ENCODE data around the gene DUSP11. TPM values are rescaled to one million over a fixed set of nuclear protein-coding genes. Genes with fewer than 3 reads are reported as not detected.
"Not testable (repeated sequence)": the region's sequence is repeated elsewhere in the genome, so short reads cannot be mapped to it uniquely, and the experiment has no call there.

Gene DUSP11
- total RNA-seq, 1 donor: 32.9 TPM

DNA sequence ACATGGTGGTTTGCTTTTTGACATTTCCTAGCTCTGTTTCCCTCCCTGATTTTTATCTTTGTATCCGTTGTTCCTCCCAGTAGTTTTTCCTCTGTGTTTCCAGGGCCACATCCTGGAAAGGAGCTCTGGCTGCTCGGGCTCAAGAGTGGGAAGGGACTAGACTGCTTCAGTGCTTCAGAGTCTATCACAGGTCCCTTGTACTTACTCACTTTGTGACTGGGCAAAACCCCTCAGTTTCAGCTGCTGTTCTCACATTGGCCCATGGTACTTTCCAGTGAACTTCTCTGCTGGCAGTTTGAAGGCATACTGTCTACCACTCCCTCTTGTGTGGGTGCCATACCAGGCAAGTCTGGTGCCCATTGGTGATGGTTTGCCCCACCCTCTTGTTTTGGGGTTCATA lies 41.3 kb upstream of the DUSP11 start:
- Histone ChIP-seq H3K4me1 (ENCODE audit: insufficient read depth, low read length) (no peaks in the 10 kb centered on the region), H3K27ac (ENCODE audit: low read depth, low read length) (no peak overlapping the region), H3K4me2 (ENCODE audit: insufficient read depth, low read length) (no peak overlapping the region), H3K79me2 (ENCODE audit: insufficient read depth, low read length) (no peaks in the 10 kb centered on the region), H2AFZ (ENCODE audit: low read length) (no peak overlapping the region), H4K20me1 (ENCODE audit: insufficient read depth, low read length) (no peaks in the 10 kb centered on the region), H3K36me3 (ENCODE audit: insufficient read depth, low read length) (no peaks in the 10 kb centered on the region), H3K4me3 (ENCODE audit: insufficient read depth, low read length) (no peak overlapping the region), H3K9me3 (ENCODE audit: low read depth, low read length) (no peaks in the 10 kb centered on the region), H3K27me3 (ENCODE audit: insufficient read depth, low read length) (peaks cover 17% of the 10 kb centered on the region)
- no peak for DNase-seq (ENCODE audit: insufficient read length, low spot score, missing footprints)
- TF ChIP-seq, protein P1, sequence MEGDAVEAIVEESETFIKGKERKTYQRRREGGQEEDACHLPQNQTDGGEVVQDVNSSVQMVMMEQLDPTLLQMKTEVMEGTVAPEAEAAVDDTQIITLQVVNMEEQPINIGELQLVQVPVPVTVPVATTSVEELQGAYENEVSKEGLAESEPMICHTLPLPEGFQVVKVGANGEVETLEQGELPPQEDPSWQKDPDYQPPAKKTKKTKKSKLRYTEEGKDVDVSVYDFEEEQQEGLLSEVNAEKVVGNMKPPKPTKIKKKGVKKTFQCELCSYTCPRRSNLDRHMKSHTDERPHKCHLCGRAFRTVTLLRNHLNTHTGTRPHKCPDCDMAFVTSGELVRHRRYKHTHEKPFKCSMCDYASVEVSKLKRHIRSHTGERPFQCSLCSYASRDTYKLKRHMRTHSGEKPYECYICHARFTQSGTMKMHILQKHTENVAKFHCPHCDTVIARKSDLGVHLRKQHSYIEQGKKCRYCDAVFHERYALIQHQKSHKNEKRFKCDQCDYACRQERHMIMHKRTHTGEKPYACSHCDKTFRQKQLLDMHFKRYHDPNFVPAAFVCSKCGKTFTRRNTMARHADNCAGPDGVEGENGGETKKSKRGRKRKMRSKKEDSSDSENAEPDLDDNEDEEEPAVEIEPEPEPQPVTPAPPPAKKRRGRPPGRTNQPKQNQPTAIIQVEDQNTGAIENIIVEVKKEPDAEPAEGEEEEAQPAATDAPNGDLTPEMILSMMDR (IDR thresholded peaks at IDR 0.05; ENCODE audit: extremely low read depth, low read depth, low read length): no peak

DNA sequence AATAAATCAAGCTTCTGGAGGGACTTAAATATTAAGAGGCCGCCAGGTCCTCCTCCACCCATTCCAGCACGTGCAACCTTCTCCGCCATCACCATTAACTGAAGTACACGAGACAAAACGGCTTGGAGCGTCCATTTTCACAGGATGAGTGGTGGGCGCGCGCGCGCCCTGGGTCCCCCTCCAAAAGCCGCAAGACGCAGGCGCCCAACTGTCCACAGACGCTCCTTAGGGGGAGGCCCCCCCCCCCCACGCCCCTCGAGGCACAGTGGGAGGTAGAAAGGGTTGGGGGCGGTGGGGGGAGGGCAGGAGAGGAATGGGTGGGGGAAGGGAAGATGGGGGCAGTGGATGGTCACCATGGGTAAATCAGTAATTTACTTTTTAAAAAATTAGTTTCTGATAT lies 38.4 kb upstream of the DUSP11 start:
- H3K9me3 ChIP-seq (ENCODE audit: low read depth, low read length): no peaks in the 10 kb centered on the region
- no peaks in the 10 kb centered on the region for H3K36me3 ChIP-seq (ENCODE audit: insufficient read depth, low read length)
- DNase-seq (ENCODE audit: insufficient read length, low spot score, missing footprints): no peak
- H3K79me2 ChIP-seq (ENCODE audit: insufficient read depth, low read length): no peaks in the 10 kb centered on the region
- H3K27ac ChIP-seq (ENCODE audit: low read depth, low read length): no peak overlapping the region
- TF ChIP-seq, protein P1 (IDR thresholded peaks at IDR 0.05; ENCODE audit: extremely low read depth, low read depth, low read length): no peak
- no peak overlapping the region for H3K4me3 ChIP-seq (ENCODE audit: insufficient read depth, low read length)
- no peak overlapping the region for H3K4me2 ChIP-seq (ENCODE audit: insufficient read depth, low read length)
- H4K20me1 ChIP-seq (ENCODE audit: insufficient read depth, low read length): no peaks in the 10 kb centered on the region
- H2AFZ ChIP-seq (ENCODE audit: low read length): no peak overlapping the region
- H3K4me1 ChIP-seq (ENCODE audit: insufficient read depth, low read length): no peaks in the 10 kb centered on the region
- H3K27me3 ChIP-seq (ENCODE audit: insufficient read depth, low read length): peaks cover 29% of the 10 kb centered on the region

DNA sequence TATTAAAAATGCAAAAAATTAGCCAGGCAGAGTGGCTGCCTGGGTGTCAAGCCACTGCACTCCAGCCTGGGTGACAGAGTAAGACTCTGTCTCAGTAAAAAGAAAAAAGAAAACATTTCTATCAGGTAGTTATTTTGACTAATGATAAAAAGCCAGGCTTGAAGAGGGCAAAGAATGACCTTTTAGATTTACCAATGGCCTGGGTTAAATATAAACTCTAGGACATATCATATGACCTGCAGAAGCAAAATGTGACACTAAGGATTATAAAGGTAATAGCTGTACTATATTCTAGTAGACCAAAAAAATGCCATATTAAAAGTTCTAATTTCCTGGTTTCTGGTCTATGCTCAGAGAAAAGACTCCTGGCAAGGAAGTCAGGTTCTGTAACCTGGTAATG lies 32.7 kb upstream of the DUSP11 start:
- Histone ChIP-seq H3K4me2 (ENCODE audit: insufficient read depth, low read length) (no peak overlapping the region), H3K27ac (ENCODE audit: low read depth, low read length) (no peak overlapping the region), H3K79me2 (ENCODE audit: insufficient read depth, low read length) (no peaks in the 10 kb centered on the region), H3K4me3 (ENCODE audit: insufficient read depth, low read length) (no peak overlapping the region), H3K4me1 (ENCODE audit: insufficient read depth, low read length) (no peaks in the 10 kb centered on the region), H3K36me3 (ENCODE audit: insufficient read depth, low read length) (no peaks in the 10 kb centered on the region), H2AFZ (ENCODE audit: low read length) (no peak overlapping the region), H4K20me1 (ENCODE audit: insufficient read depth, low read length) (no peaks in the 10 kb centered on the region), H3K27me3 (ENCODE audit: insufficient read depth, low read length) (peaks cover 30% of the 10 kb centered on the region), H3K9me3 (ENCODE audit: low read depth, low read length) (no peaks in the 10 kb centered on the region)
- no peak for DNase-seq (ENCODE audit: insufficient read length, low spot score, missing footprints)
- TF ChIP-seq, protein P1 (IDR thresholded peaks at IDR 0.05; ENCODE audit: extremely low read depth, low read depth, low read length): no peak

DNA sequence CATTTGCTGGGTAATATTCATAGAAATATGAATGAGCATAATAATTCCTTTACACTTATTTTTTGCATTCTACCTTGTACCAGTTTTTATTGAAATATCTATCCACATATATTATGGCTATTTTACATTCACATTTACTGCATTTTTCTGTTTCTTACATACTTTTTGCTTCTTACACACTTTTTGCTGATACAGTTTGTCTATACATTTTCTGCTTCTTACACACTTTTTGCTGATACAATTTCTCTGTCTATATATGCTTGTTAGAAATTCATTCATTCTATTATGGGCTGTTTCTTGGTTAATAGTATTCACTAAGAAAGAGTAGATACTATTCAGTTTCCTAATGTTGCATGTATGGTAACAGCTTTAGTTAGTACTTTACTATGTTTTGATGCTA lies 32.0 kb upstream of the DUSP11 start:
- TF ChIP-seq, protein P1 (IDR thresholded peaks at IDR 0.05; ENCODE audit: extremely low read depth, low read depth, low read length): no peak
- no peak overlapping the region for H2AFZ ChIP-seq (ENCODE audit: low read length)

DNA sequence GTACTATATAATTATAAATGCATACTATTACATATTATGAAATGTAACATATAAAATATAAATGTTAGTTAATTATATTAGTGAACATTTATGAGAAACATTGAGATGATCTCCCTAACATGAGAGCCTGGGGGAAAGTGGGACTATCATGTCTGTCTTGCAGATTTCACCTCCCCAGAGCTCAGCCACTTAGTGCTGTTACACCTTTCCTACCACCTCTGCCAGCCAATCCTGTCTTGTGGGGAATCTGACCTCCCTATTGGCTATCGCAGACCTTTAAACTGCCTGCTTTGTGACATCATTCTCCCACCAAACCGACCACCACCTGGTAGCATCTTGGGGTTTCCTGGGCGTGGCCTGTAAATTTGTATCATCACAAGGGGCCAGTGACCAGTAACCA lies 4.0 kb upstream of the DUSP11 start, which contains the start of gene C2orf78:
Gene C2orf78 (plus strand): TSS at position 301 of the 400 bp plus-strand sequence. CDS start 127 bp downstream, outside the sequence.
- not testable (repeated sequence) for DNase-seq (ENCODE audit: insufficient read length, low spot score, missing footprints); H3K4me1 ChIP-seq (ENCODE audit: insufficient read depth, low read length); H3K27ac ChIP-seq (ENCODE audit: low read depth, low read length); H3K4me2 ChIP-seq (ENCODE audit: insufficient read depth, low read length); H4K20me1 ChIP-seq (ENCODE audit: insufficient read depth, low read length); H3K36me3 ChIP-seq (ENCODE audit: insufficient read depth, low read length); H3K9me3 ChIP-seq (ENCODE audit: low read depth, low read length); H3K27me3 ChIP-seq (ENCODE audit: insufficient read depth, low read length); H3K4me3 ChIP-seq (ENCODE audit: insufficient read depth, low read length)
- Histone ChIP-seq H2AFZ (ENCODE audit: low read length) (peak within 1 kb of the TSS; percentile 32), H3K79me2 (ENCODE audit: insufficient read depth, low read length) (peaks cover 10% of the 10 kb centered on the region)

More for the DNA sequence above, 32.0 kb upstream of the DUSP11 start:
- DNase-seq (ENCODE audit: insufficient read length, low spot score, missing footprints): no peak
- Histone ChIP-seq H3K4me2 (ENCODE audit: insufficient read depth, low read length) (no peak overlapping the region), H3K9me3 (ENCODE audit: low read depth, low read length) (no peaks in the 10 kb centered on the region), H3K27ac (ENCODE audit: low read depth, low read length) (no peak overlapping the region), H3K36me3 (ENCODE audit: insufficient read depth, low read length) (no peaks in the 10 kb centered on the region), H3K79me2 (ENCODE audit: insufficient read depth, low read length) (no peaks in the 10 kb centered on the region), H3K4me1 (ENCODE audit: insufficient read depth, low read length) (no peaks in the 10 kb centered on the region), H4K20me1 (ENCODE audit: insufficient read depth, low read length) (no peaks in the 10 kb centered on the region), H3K4me3 (ENCODE audit: insufficient read depth, low read length) (no peak overlapping the region), H3K27me3 (ENCODE audit: insufficient read depth, low read length) (peaks cover 30% of the 10 kb centered on the region)

GRCh38 chr2:73783402-73783801 lies 3.5 kb upstream of the DUSP11 start:
- peak overlapping the region; percentile 32 for H2AFZ ChIP-seq (ENCODE audit: low read length)
- H3K27me3 ChIP-seq (ENCODE audit: insufficient read depth, low read length); H3K4me2 ChIP-seq (ENCODE audit: insufficient read depth, low read length); H3K4me1 ChIP-seq (ENCODE audit: insufficient read depth, low read length); DNase-seq (ENCODE audit: insufficient read length, low spot score, missing footprints); H4K20me1 ChIP-seq (ENCODE audit: insufficient read depth, low read length); H3K4me3 ChIP-seq (ENCODE audit: insufficient read depth, low read length); H3K36me3 ChIP-seq (ENCODE audit: insufficient read depth, low read length); H3K27ac ChIP-seq (ENCODE audit: low read depth, low read length); H3K9me3 ChIP-seq (ENCODE audit: low read depth, low read length): not testable (repeated sequence)
- peaks cover 15% of the 10 kb centered on the region for H3K79me2 ChIP-seq (ENCODE audit: insufficient read depth, low read length)

Data from osteoblast (primary cell).